ENCODE results near the gene TADA1.
A peak's percentile ranks its signal among the peaks of the same experiment; 100 is the strongest.

- TF ChIP-seq CTCF (IDR thresholded peaks at IDR 0.05; ENCODE audit: borderline replicate concordance, extremely low read depth, low read length, poor library complexity, severe bottlenecking): peak; percentile 9
- TF ChIP-seq EZH2 (IDR thresholded peaks at IDR 0.05; ENCODE audit: borderline replicate concordance, low read depth, low read length, severe bottlenecking): no peak
Measured at GRCh38 chr1:166813508-166814223, 62.4 kb downstream of the TADA1 start.
